GM12865 (cell line): ENCODE measurements around the gene CADM1.

Experiments
- DNase-seq: peaks from one replicate; pipeline ENCODE4 v3.0.0; 2010; ENCODE audit warnings: low read depth
- H3K4me3 ChIP-seq: 2 replicates; pipeline ENCODE4 v1.5.1; 2011; ENCODE audit warnings: mild to moderate bottlenecking, low read depth, low read length, control low read depth
- TF ChIP-seq, protein P1 (sequence below): IDR thresholded peaks from 2 replicates; pipeline ENCODE4 v1.5.1; 2011; ENCODE audit warnings: low read length, control low read depth, low read depth, inconsistent platforms; ENCODE audit not compliant: insufficient read depth; ENCODE audit errors: missing control alignments

Gene CADM1

DNA sequence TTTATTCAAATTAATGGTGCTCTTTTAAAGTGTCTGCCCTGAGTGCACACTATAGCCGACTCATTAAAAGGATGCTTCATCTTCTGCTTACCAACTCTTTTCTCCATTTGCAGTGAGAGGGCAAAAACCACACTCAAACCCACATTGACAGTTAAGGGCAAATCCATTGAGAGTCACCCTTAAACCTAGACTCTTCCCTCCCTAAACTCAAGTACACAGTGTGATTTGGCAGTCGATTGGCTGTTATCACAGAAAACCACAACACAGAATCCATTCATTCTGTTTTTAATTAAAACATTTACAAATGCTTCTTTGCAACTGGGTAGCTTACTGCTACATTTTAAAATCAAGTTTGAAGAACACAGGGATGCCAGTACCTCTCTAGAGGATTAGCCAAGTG is 120.0 kb downstream of the CADM1 start:
- DNase-seq: no peak
- TF ChIP-seq, protein P1, sequence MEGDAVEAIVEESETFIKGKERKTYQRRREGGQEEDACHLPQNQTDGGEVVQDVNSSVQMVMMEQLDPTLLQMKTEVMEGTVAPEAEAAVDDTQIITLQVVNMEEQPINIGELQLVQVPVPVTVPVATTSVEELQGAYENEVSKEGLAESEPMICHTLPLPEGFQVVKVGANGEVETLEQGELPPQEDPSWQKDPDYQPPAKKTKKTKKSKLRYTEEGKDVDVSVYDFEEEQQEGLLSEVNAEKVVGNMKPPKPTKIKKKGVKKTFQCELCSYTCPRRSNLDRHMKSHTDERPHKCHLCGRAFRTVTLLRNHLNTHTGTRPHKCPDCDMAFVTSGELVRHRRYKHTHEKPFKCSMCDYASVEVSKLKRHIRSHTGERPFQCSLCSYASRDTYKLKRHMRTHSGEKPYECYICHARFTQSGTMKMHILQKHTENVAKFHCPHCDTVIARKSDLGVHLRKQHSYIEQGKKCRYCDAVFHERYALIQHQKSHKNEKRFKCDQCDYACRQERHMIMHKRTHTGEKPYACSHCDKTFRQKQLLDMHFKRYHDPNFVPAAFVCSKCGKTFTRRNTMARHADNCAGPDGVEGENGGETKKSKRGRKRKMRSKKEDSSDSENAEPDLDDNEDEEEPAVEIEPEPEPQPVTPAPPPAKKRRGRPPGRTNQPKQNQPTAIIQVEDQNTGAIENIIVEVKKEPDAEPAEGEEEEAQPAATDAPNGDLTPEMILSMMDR: no peak
- H3K4me3 ChIP-seq: no peak overlapping the region

DNA sequence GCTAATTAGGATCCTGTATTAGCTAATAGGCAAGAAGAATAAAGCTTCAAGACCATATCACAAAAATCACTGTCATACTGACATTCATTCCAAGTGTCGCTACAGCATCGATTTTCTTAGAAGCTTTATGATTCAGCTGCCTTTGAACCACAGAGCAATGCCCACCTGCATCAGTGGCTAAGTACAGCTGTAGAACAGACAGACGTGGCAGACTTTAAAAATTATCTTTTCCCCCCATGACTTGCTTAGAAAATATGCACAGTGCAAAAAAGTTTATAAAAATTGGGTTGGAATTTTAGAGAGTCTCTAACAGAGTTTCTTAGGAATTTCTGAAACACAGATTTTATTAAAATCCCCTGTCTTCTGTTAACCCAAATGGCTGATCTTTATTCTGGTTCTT is 120.8 kb downstream of the CADM1 start:
- TF ChIP-seq, protein P1: no peak
- no peak overlapping the region for H3K4me3 ChIP-seq
- no peak for DNase-seq

DNA sequence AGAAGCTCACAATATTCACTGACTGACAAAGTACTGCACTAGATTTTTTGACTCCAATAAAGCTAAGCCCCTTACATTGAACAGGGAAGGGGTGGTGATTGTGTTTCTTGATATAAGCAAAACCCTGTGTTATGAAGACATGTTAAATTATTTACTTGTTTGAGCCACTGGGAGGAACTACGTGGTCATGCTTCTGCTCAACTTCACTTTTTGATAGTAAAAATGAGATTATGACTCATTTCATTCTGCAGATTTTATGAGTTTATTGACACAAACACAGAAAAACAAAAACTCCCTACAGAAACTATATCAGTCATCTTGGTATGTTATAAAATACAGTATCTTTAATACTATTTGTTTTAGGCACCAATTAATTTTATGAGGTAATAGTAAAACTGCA is 124.7 kb downstream of the CADM1 start:
- H3K4me3 ChIP-seq: no peak overlapping the region
- DNase-seq: peak; percentile 53
- TF ChIP-seq, protein P1: no peak

DNA sequence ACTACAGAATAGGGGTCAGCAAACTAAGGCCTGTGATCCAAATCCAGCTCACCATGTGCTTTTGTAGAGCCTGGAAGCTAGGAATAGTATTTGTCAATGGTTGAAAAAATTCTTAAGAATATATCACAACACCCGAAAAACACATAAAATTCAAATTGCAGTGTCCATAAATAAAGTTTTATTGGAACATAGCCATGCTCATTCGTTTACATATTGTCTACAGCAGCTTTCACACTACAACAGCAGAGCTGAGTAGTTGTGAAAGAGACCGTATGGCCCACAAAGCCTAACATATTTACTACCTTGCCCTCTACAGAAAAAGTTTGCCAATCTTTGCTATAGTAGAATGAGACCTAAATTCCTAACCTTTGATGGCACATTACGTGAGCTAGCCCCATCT is 125.7 kb downstream of the CADM1 start:
- no peak overlapping the region for H3K4me3 ChIP-seq
- no peak for DNase-seq
- TF ChIP-seq, protein P1: no peak

DNA sequence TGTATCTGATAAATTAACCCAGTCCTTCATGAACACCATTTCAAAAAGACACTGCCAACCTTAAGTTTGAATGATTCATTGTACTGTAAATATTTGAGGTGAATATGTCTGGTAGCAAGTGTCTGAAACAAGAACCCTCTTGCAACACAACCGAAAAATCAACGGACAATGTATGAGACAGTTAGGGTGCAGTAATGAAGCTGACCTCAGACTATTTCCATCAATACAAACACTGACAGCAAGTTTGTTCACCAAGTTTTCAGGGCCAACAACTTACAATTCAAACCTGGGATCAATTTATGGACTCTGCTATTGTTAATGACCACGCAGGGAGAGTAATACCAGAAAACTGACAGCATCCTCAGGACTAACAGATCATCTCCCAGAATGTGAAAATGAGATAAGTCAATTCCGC is 126.3 kb downstream of the CADM1 start:
- TF ChIP-seq, protein P1: no peak
- no peak for DNase-seq
- H3K4me3 ChIP-seq: no peak overlapping the region

DNA sequence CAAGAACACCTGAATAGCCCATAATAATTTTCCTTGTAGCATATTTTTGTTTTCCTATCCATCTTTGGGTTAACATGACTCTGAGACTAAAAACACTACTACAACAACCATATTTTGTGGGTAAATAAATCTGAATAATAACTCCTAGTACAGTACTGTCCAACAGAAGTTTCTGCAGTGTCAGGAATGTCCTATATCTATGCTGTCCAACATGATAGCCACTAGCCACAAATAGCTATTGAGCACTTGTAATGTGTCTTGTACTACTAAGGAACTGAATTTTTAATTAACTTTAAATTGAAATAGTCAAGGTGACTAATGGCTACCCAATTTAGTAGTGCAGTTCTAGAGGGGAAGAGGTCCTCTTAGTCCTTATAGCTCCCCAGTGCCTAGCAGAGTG is 135.6 kb downstream of the CADM1 start:
- H3K4me3 ChIP-seq: no peak overlapping the region
- TF ChIP-seq, protein P1: no peak
- no peak for DNase-seq

DNA sequence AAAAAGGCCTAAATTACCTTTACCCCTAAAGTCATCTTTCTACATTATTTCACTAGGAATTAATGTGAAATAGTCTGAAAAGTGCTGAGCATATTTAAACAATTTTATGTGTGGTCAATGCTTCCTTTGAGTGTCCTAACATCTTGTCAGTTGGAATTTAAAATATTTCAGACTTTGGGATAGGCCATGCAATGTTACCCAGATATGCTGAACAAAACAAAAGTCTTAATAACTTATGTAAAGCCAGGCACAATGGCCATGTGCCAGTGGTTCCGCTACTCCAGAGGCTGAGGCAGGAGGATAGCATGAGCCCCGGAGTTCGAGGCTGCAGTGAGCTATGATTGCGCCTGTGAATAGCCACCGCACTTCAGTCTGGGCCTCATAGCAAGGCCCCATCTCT is 137.4 kb downstream of the CADM1 start:
- no peak for DNase-seq
- no peak overlapping the region for H3K4me3 ChIP-seq
- TF ChIP-seq, protein P1: no peak
